NCI-H2171 (cell line): ENCODE results near the gene SUDS3.
"Not testable (repeated sequence)": the region's sequence is repeated elsewhere in the genome, so short reads cannot be mapped to it uniquely, and the experiment has no call there.

ENCODE experiments used
- DNase-seq: peaks from one replicate; lab custom pipeline; 2025; lab: John Stamatoyannopoulos, UW

SUDS3 gene, protein sequence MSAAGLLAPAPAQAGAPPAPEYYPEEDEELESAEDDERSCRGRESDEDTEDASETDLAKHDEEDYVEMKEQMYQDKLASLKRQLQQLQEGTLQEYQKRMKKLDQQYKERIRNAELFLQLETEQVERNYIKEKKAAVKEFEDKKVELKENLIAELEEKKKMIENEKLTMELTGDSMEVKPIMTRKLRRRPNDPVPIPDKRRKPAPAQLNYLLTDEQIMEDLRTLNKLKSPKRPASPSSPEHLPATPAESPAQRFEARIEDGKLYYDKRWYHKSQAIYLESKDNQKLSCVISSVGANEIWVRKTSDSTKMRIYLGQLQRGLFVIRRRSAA

DNA sequence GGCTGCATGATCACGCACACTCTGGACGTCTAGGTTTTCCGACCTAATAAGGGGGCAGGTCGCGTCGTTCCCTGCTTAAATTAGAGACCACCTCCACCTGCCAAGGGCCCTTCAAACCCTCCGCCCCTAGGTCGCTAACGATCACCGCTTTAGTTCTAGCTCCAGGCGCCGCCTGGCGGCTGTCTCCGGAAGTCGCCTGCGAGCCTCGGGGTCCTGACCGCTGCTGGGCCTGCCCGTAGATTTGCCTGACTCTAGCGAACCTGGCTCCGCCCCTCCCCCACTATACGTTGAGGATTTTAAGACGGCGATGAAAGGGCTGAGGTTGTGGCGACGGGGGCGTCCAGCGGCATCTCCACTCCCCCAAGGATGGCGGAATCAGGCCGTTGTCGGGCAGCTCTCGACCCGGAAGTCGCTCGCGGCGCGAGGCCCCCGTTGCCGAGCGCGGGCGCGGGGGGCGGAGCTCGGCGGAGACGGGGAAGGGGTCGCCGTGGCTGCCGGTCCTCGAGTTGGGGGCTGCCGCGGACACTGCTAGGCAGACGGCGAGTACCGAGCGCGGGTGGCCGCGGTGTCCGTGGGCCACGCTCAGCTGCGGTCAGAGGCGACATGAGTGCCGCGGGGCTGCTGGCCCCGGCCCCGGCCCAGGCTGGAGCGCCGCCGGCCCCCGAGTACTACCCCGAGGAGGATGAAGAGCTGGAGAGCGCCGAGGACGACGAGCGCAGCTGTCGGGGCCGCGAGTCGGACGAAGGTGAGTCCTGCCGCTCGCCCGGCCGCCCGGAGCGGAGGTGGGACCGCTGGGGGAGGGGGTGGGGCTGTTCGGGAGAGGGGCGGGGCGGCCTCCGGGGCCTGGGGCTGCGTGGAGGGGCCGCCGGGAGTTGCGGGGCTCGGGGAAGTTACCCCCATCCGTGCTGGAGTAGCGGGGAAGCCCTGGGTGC lies at the start of gene SUDS3:
Gene SUDS3 (plus strand): TSS at position 467 of the 932 bp plus-strand sequence. CDS start 137 bp downstream, at position 604.
- DNase-seq, result peak; percentile 81

DNA sequence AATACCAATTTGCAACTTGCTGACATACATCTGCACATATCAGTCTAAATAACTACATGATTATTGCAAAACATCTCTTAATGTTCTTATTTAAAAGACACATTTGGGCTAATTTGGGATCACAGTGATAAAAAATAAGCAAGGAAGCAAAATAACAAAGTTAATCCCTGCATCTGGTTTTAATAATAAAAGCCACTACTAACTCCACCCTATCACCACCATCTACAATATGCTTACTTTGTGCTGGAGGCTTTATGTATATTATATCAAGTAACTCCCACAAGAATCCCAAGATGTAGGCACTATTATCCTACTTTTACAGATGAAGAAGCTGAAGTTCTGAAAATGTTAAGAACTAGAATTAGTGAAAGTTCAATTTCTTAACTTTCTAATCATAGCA lies 49.4 kb upstream of the SUDS3 start:
- no peak for DNase-seq

DNA sequence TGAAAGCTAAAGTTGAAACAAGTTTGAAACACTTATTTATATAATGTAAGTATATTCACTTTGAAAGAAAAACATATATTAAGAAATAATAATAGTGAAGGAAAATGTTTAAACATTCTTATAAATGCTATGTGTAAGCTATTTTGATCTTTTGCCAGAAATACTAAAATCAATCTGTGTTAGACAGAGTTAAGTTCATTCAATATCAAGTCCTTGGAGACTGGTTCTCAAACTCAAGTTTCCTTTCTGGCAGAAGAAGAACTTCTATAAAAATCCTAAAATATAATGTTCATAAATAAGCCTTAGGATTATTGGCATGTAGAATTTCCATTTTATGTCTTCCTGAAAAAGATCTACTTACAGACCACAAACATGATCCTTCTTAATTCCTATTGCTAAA lies 49.0 kb upstream of the SUDS3 start:
- no peak for DNase-seq

DNA sequence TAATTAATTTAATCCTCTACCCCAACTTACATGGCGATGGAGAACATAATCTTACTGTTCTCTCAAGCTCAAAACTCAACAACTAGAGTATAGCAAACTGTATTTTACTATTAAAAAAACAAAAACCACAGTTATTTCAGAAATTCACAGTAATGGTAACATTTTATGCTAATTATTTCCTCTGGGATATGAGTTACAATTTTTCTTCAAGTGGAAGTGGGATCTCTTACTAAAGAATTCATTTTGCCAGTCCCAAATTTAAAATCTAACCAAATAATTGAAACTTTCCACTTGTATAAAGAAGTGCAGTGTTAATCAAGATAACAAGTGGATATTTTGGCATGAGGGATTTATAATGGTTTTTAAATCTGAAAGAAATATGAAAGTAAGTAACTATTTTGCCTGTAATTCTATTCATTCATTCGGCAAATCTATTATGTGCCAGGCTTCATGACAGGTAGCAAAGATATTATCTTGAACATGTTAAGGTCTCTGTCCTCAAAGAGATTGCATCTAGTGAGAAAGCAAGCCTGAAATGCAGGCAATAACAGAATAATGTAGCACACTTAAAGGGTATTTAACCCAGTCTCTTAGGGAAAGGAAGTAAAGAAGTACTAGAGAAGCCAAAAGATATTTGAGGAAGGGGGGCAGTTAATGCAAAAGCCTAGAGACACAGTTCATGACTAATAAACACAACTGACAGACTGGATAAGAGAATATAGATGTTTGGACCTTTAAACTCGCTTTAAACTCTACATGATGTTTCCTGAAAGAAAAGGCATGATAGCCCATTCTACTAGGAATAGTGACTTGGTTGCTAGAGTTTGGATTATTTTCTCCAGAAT lies 47.6 kb upstream of the SUDS3 start:
- no peak for DNase-seq

DNA sequence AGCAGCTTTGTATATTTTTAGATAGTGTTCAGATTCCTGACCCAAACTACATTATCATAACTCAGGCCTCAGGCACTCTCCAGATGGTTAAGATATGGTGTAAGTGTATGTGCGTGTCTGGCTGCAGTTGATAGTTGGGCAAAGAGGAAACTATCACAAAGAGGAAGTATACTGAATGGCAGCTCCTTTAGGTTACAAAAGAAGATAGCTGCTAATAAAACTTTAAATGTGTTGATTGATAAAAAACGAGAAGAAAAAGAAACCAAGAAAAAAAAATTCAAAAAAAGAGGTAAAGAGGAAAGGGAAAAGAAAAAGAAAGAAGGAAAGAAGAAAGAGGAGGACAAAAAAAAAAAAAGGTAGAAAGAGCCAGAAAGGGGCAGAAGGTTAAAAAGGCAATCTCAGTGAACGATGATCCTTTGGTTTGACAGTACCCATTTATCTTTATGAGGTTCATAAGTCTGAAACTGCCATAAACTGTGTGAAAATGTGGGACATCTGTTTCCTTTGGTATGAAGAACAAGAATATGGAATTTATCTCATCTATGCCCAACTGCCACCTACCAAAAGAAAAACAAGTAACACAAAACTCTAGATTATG lies 45.8 kb upstream of the SUDS3 start:
- DNase-seq, result no peak

DNA sequence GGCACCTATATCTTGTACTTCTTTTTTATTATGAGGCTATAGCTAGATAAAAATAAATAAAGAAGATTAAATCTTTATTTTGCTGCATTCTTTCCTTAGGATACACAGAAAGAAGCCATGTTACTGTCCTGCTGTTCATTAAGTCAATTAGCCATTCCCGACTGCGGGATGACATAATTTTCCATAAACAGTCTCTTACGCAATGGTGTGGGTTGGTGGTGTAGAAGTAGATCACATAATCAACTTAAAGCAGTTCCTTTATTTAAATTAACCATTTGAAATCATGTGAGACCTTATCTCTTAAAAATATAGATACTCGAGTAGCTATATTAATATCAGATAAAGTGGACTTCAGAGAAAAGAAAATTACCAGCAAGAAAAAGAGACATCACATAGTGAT lies 43.8 kb upstream of the SUDS3 start:
- DNase-seq, result no peak

DNA sequence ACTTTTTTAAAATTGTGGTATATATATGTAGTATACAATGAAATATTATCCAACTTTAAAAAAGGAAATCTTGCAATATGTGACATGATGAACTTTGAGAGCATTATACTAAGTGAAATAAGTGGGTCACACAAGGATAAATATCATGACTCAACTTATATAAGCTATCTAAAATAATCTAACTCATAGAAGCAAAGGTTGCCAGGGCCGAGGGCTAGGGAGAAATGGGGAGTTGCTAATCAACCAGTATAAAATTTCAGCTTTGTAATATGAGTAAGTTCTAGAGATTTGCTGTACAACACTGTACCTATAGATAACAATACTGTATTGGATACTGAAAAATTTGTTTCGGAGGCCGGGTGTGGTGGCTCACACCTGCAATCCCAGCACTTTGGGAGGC lies 42.1 kb upstream of the SUDS3 start:
- DNase-seq, result no peak

DNA sequence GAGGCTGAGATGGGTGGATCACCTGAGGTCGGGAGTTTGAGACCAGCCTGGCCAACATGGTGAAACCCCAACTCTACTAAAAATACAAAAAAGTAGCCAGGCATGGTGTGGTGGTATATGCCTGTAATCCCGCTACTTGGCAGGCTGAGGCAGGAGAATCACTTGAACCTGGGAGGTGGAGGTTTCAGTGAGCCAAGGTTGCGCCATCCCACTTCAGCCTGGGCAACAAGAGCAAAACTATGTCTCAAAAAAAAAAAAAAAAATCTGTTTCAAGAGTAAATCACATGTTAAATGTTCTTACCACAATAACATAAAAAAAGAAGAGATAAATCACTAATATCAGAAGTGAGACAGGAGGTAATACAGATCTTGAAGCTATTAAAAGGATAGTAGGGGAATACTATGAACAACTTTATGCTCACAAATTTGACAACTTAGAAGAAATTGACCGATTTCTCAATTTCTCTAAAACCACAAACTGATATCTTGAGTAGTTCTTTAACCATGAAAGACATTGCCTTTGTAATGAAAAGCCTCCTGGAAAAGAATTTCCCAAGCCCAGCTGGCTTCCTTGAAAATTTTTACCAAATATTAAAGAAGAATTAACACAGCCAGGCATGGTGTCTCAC lies 41.3 kb upstream of the SUDS3 start:
- DNase-seq, result no peak

DNA sequence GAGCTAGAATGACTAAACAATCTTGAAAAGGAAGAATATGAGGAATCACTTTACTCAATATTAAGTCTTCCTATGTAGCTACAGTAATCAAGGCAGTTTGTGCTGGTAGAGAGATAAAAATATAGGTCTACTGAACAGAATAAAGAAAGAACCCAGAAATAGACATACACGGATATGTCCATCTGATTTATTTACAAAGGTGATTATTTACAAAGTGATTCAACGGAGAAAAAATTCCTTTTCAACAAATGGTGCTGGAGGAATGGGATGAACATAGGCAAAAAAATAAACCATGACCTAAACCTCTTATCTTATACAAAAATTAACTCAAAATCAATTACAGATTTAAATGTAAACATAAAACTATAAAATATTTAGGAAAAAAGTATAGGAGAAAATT lies 40.2 kb upstream of the SUDS3 start:
- no peak for DNase-seq

DNA sequence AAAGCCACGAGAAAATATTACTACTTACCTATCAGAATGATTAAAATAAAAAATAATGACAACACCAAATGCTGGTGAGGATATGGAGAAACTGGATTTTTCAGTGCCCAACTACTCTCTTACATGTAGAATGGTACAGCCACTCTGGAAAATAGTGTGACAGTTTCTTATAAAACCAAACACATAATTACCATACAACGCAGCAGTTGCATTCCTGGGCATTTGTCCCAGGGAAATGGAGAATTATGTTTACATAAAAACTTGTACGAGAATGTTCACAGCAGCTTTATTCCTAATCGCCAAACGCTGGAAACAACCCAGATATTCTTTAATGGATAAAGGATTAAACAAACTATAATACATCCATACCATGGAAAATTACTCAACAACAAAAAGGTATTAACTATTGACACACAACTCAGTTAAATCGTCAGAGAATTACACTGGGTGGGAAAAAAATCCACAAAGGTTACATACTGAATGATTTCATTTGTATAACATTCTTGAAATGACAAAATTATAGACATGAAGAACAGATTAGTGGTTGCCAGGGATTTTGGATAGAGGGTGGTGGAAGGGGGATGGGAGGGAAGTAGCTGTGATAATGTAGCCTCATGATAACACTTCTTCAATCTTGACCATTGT lies 39.0 kb upstream of the SUDS3 start:
- no peak for DNase-seq

DNA sequence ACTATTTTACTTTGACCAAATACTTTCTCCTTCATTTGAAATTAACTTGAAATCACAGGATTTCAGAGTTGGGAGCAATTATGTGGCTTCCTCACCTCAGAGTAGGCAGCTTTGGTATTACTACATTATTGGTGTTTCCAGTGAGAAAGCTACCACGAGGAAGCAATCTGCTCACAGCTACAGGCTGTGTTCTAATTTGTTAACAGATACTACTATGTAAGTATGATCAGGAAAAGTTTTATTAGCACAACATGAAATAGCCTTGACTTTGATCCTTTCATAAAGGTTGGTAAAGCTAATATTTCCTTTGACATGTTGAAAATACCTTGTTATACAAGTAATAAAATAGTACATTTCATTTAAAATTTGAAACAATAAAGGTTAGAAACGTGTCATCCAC lies 34.3 kb upstream of the SUDS3 start:
- no peak for DNase-seq

DNA sequence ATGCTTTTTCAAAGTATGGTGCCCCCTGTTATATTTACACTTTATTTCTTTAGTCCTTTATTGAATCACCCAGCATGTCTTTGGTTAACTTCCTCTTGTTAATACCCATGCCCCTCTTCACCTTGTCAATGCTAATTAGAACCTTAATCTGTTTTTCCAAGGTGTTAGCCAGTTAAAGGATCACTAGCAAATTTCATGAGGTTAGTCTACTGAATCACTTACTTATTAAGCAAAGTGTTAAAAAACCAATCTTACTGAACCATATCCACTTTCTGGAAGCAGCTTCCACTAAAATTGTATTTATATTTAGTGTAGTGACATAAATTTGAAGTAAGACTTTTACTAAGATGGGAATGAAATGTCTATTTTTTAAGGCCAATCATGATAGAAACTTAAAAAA lies 31.5 kb upstream of the SUDS3 start:
- no peak for DNase-seq

DNA sequence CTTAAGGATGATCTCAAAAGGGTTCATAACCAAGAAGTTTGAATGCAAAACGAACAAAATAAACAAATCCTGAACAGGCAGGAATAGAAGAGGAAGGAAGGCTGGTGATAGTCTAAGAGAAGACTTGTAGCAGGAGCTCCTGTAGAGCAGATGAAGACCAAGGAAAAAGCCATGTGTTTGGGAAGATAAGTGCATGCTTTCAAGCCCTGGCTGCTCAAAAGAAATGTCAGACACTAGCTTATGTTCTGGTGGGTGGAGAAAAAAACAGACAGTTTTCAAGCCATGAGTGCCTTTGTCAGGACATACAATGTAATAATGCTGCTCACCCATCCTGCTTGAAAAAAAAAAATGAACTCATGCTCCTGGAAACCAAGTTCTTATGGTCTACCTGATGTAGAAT lies 31.0 kb upstream of the SUDS3 start:
- no peak for DNase-seq

DNA sequence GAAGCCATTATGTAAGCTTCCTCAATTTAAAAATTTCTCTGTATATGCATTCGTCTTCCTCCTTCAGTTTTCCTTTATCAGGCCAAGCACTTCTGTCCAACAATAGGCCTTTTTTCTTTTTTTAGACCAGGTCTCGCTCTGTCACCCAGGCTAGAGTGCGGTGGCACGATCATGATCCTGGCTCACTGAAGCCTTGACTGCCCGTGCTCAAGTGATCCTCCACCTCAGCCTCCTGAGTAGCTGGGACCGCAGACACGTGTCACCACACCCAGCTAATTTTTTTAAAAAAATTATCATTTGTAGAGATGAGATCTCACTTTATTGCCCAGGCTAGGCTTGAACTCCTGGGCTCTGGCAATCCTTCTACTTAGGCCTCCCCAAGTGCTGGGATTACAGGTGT lies 29.5 kb upstream of the SUDS3 start:
- DNase-seq, result no peak

DNA sequence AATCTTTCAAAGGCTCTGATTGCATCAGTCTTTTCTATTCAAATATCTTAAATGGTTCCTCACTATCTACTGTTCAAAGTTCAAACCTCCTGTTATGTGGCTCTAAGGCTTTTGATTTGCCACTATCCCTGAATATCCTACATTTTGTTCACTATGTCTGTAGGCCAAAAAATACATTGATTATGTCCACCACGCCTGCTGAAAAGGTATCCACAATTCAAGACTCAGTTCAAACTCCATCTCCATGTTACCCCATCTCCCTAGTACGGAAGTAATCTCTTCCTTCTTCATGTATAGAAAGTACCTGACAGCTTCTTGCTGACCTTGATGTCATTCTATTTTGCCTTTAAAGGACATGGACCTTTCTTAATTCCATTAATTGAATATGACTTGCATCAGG lies 28.4 kb upstream of the SUDS3 start:
- no peak for DNase-seq

DNA sequence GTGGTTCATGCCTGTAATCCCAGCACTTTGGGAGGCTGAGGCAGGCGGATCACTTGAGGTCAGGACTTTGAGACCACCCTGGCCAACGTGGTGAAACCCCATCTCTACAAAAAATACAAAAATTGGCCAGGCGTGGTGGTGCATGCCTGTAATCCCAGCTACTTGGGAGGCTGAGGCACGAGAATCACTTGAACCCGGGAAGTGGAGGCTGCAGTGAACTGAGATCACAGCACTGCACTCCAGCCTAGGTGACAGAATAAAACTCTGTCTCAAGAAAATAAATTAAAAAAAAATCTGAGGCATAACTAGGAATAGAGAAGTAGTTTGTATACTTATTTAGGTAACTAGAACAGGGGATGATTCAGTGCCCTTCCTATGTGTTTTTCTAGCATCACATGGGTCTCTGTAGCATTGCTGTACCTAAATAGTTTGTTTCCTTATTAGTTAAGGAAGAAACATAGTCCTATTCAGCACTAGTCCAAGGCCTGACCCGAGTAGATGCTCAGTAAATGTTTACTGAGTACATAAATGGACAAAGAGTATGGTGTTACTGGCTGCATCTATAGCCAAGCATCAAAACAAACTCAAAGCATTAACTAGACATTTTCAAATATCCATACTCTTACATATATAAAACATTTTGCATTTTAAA lies 25.3 kb upstream of the SUDS3 start:
- DNase-seq, result no peak

DNA sequence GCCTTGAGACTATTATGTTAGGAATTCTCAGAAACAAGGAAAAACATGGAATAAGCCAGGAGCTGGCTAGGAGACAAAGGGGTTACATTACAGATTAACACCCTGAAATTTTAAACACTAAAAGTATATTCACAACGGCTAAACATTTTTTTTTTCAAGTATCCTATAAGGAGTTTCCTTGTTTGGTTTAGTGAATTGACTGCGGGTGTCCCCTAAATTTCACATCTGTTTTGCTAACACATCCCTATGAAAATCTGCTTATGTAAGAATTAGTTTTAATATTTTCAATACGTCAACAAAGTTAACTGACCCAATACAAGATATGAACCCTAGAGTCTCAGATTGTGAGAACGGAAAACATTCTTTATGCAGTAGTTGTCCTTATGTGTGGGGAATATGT lies 22.6 kb upstream of the SUDS3 start:
- DNase-seq, result no peak

DNA sequence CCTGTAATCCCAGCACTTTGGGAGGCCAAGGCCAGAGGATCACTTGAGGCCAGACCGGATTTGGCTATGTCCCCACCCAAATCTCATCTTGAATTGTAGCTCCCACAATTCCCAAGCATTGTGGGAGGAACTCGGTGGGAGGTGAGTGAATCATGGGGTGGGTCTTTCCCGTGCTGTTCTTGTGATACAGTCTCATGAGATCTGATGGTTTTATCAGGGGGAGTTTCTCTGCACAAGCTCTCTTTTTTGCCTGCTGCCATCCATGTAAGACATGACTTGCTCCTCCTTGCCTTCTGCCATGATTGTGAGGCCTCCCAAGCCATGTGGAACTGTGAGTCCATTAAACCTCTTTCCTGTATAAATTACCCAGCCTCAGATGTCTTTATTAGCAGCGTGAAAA lies 21.9 kb upstream of the SUDS3 start:
- not testable (repeated sequence) for DNase-seq

DNA sequence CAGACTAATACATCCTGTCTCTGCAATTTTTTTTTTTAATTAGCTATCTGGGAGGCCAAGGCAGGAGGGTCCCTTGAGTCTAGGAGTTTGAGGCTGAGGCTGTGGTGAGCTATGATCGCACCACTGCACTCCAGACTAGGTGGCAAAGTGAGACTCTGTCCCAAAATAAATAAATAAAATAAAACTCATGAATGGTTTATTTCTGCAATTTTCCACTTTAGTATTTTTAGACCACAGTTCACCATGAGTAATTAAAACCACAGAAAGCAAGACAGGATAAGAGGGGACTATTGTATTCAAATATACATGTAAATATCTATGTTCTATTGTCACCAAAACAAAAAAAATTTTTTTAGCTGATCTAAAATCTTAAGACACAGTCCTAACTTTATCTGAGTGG lies 21.5 kb upstream of the SUDS3 start:
- DNase-seq, result no peak

DNA sequence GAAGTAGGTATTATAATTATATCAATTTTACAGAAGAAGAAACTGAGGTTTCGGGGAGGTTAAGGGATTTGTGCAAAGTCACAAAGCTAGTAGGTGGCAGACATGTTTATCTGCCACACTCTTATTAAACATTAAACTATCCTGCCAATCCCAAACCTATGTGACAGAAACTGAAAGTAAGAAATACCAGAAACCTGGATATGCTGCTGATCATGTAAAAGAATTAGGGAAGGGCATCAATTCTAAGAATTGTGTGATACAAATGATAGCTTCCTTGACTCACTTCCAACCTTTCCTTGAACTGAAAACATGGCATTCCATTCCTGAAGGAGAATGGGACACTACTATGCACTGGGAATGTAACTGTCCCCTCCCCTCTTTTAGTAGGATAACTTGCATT lies 20.5 kb upstream of the SUDS3 start:
- DNase-seq, result no peak
